Measurements from ENCODE around the gene SPACA9. TPM values are rescaled to one million over a fixed set of nuclear protein-coding genes. Genes with fewer than 3 reads are reported as not detected.

The SPACA9 gene
- total and polyA plus RNA-seq, 2 donors: 4.6 to 5.8 TPM

DNA sequence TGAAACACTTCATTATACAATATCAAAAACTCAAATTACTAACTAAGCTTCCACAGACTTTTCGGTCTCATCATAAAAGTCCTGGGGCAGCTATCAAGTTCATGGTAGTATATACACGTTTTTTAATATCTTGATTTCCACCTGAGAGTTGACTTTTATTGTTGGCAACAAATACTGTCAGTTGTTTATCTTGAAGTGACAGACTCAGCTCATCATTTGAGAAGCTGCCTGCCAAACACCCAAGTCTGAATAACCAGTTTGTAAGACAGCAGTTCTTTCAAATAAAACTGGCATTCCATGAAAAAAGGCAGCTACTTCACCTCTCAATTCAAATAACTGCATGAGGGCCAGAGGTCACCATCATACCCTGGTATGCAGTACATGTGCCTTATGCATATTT is 30.6 kb downstream of the SPACA9 start:
- H3K27me3 ChIP-seq (ENCODE audit: control insufficient read depth in 2 of 2, insufficient read depth in 1 of 2, low read length in 1 of 2): no peaks in the 10 kb centered on the region
- no peak overlapping the region for H3K4me3 ChIP-seq (ENCODE audit: low read length in 2 of 2)
- H3K36me3 ChIP-seq (ENCODE audit: control insufficient read depth in 2 of 2, insufficient read depth in 2 of 2, low read length in 1 of 2): peaks cover 41 to 45% of the 10 kb centered on the region in 2 donors
- WGBS: 98% methylated on average over 2 of the region's 2 CpGs
- no peaks in the 10 kb centered on the region for H3K9me3 ChIP-seq (ENCODE audit: control insufficient read depth in 2 of 2, insufficient read depth in 1 of 2, low read length in 1 of 2)
- H3K27ac ChIP-seq (ENCODE audit: low read depth in 1 of 2, low read length in 1 of 2): no peak overlapping the region
- DNase-seq (ENCODE audit: low read depth in 6 of 9, low spot score in 9 of 9): no peak
- peaks cover 3 to 12% of the 10 kb centered on the region in 2 donors for H3K4me1 ChIP-seq (ENCODE audit: control insufficient read depth in 2 of 2, insufficient read depth in 2 of 2, low read length in 2 of 2)

DNA sequence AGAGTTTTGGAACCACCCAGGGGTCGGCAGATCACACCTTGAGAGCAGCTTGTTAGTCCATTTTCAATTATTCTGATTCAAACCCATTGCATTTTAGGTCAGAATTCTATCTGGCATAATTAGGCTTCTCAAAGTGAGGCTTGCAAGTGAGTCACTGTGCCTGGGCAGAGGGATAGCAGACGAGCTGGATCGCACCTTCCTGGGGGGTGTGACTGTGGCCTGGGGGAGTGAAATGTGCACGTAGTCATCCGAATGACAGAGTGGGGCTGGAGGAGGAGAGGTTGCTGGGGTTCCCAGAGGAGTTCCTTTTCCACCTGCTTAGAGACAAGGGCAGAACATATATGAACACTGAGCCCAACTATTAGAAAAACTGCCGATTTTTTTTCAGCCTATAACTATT is 31.7 kb downstream of the SPACA9 start:
- no peak for DNase-seq (ENCODE audit: low read depth in 6 of 9, low spot score in 9 of 9)
- no peaks in the 10 kb centered on the region for H3K9me3 ChIP-seq (ENCODE audit: control insufficient read depth in 2 of 2, insufficient read depth in 1 of 2, low read length in 1 of 2)
- H3K27me3 ChIP-seq (ENCODE audit: control insufficient read depth in 2 of 2, insufficient read depth in 1 of 2, low read length in 1 of 2): no peaks in the 10 kb centered on the region
- 97% methylated on average over 6 of the region's 6 CpGs for WGBS
- no peak overlapping the region for H3K4me3 ChIP-seq (ENCODE audit: low read length in 2 of 2)
- H3K27ac ChIP-seq (ENCODE audit: low read depth in 1 of 2, low read length in 1 of 2): no peak overlapping the region
- H3K4me1 ChIP-seq (ENCODE audit: control insufficient read depth in 2 of 2, insufficient read depth in 2 of 2, low read length in 2 of 2): peaks cover 3 to 12% of the 10 kb centered on the region in 2 donors
- H3K36me3 ChIP-seq (ENCODE audit: control insufficient read depth in 2 of 2, insufficient read depth in 2 of 2, low read length in 1 of 2): peaks cover 40 to 44% of the 10 kb centered on the region in 2 donors

DNA sequence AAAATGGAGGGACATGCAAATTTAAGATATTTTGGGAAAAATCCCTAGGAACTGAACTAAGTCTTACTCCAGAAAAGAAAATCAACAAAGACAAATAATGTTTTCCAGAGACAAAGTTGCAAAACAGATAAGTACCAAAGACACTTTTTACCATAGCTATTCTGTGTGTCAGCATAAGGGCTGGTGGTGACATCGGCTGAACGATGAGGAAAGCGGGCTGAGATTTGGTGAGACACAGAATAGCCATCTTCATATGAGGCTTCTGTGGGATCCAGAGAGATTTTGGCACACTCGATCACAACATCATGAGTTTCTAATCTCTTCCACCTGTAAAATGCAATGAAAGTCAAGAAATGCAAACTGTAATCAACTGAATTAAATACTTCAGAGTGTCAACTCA is 33.4 kb downstream of the SPACA9 start:
- no peak overlapping the region for H3K4me3 ChIP-seq (ENCODE audit: low read length in 2 of 2)
- no peak overlapping the region for H3K27ac ChIP-seq (ENCODE audit: low read depth in 1 of 2, low read length in 1 of 2)
- no peaks in the 10 kb centered on the region for H3K27me3 ChIP-seq (ENCODE audit: control insufficient read depth in 2 of 2, insufficient read depth in 1 of 2, low read length in 1 of 2)
- peaks cover 3 to 6% of the 10 kb centered on the region in 2 donors for H3K4me1 ChIP-seq (ENCODE audit: control insufficient read depth in 2 of 2, insufficient read depth in 2 of 2, low read length in 2 of 2)
- DNase-seq (ENCODE audit: low read depth in 6 of 9, low spot score in 9 of 9): no peak
- no peaks in the 10 kb centered on the region for H3K9me3 ChIP-seq (ENCODE audit: control insufficient read depth in 2 of 2, insufficient read depth in 1 of 2, low read length in 1 of 2)
- H3K36me3 ChIP-seq (ENCODE audit: control insufficient read depth in 2 of 2, insufficient read depth in 2 of 2, low read length in 1 of 2): peaks cover 34 to 45% of the 10 kb centered on the region in 2 donors
- WGBS: 99% methylated on average over 4 of the region's 4 CpGs

DNA sequence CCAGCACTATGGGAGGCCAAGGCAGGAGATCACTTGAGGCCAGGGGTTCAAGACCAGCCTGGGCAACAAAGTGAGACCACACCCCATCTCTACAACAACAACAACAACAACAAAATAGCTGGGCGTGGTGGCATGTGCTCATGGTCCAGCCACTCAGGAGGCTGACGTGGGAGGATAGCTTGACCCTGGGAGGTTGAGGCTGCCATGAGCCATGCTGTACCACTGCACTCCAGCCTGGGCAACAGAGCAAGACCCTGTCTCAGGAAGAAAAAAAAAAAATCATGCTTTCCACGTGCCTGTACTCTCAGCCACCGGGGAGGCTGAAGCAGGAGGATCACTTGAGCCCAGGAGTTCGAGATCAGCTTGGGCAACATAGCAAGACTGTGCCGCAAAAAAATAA is 36.2 kb downstream of the SPACA9 start:
- peaks cover 30 to 66% of the 10 kb centered on the region in 2 donors for H3K36me3 ChIP-seq (ENCODE audit: control insufficient read depth in 2 of 2, insufficient read depth in 2 of 2, low read length in 1 of 2)
- WGBS: 98% methylated on average over 6 of the region's 6 CpGs

DNA sequence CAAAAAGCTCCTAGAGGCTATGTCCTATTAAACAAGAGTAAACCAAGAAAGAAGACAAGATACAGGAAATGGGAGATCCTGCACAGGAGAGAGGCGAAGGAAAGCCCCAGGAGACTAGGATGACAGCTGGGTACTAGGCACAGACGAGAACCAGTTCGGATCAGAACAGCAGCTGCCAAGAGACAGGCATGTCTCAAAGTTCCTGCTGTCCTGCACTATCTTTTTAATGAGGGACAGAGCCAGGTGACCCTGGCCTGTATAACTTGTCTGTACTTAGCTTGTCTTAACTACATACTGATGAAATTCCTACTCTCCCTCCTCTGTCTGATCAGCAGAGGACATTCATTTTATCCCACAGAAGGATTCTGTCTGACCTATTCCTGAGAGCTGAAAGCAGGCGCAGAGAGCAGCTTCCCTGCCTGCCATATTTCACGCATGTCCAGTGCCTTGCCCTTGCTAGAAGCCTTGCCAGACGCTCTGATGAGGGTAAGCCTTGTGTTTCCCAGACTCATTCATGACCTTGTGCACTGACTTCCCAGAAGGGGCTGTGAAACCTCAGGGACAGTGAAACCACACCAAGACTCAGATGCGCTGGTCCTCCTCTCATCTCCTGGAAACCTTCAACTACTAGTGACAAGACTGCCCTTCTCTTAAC is 41.0 kb downstream of the SPACA9 start:
- no peaks in the 10 kb centered on the region for H3K4me1 ChIP-seq (ENCODE audit: control insufficient read depth in 2 of 2, insufficient read depth in 2 of 2, low read length in 2 of 2)
- H3K36me3 ChIP-seq (ENCODE audit: control insufficient read depth in 2 of 2, insufficient read depth in 2 of 2, low read length in 1 of 2): peaks cover 41 to 71% of the 10 kb centered on the region in 2 donors
- H3K9me3 ChIP-seq (ENCODE audit: control insufficient read depth in 2 of 2, insufficient read depth in 1 of 2, low read length in 1 of 2): no peaks in the 10 kb centered on the region
- no peaks in the 10 kb centered on the region for H3K27me3 ChIP-seq (ENCODE audit: control insufficient read depth in 2 of 2, insufficient read depth in 1 of 2, low read length in 1 of 2)
- DNase-seq (ENCODE audit: low read depth in 6 of 9, low spot score in 9 of 9): no peak
- H3K27ac ChIP-seq (ENCODE audit: low read depth in 1 of 2, low read length in 1 of 2): no peak overlapping the region
- over 99% methylated on average over 7 of the region's 7 CpGs for WGBS
- no peak overlapping the region for H3K4me3 ChIP-seq (ENCODE audit: low read length in 2 of 2)

More for the DNA sequence above, 36.2 kb downstream of the SPACA9 start:
- Histone ChIP-seq H3K9me3 (ENCODE audit: control insufficient read depth in 2 of 2, insufficient read depth in 1 of 2, low read length in 1 of 2) (no peaks in the 10 kb centered on the region), H3K4me3 (ENCODE audit: low read length in 2 of 2) (no peak overlapping the region), H3K27me3 (ENCODE audit: control insufficient read depth in 2 of 2, insufficient read depth in 1 of 2, low read length in 1 of 2) (no peaks in the 10 kb centered on the region), H3K27ac (ENCODE audit: low read depth in 1 of 2, low read length in 1 of 2) (no peak overlapping the region), H3K4me1 (ENCODE audit: control insufficient read depth in 2 of 2, insufficient read depth in 2 of 2, low read length in 2 of 2) (no peaks in the 10 kb centered on the region)
- no peak for DNase-seq (ENCODE audit: low read depth in 6 of 9, low spot score in 9 of 9)

DNA sequence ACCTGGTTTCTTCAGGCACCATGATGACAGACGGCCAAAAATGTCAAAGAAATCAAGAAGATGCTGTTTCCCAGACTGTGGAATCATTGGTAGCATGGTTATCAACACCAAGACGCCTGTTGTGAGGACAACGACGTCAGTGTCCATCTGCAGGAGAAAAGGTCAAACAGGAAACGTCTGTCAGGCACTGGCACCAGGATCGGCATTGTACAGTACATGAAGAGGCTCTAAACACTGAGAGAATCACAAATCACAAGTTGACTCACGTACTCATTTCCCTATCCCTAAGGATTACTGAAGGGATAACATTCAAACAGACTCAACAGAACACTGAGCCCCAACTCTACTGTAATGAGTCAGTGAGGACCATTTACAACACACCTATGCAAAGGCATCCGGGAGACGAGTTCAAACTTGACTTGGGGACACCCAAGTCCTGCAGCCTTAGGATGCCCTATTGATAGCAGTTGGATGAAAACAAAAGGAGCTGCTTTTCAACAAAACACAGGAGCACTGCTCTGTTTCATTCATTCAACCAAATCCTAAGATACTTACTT is 44.7 kb downstream of the SPACA9 start:
- H3K9me3 ChIP-seq (ENCODE audit: control insufficient read depth in 2 of 2, insufficient read depth in 1 of 2, low read length in 1 of 2): no peaks in the 10 kb centered on the region
- peaks cover 52 to 78% of the 10 kb centered on the region in 2 donors for H3K36me3 ChIP-seq (ENCODE audit: control insufficient read depth in 2 of 2, insufficient read depth in 2 of 2, low read length in 1 of 2)
- no peaks in the 10 kb centered on the region for H3K27me3 ChIP-seq (ENCODE audit: control insufficient read depth in 2 of 2, insufficient read depth in 1 of 2, low read length in 1 of 2)
- WGBS: 98% methylated on average over 9 of the region's 9 CpGs
- H3K4me3 ChIP-seq (ENCODE audit: low read length in 2 of 2): no peak overlapping the region
- H3K27ac ChIP-seq (ENCODE audit: low read depth in 1 of 2, low read length in 1 of 2): no peak overlapping the region
- DNase-seq (ENCODE audit: low read depth in 6 of 9, low spot score in 9 of 9): no peak
- H3K4me1 ChIP-seq (ENCODE audit: control insufficient read depth in 2 of 2, insufficient read depth in 2 of 2, low read length in 2 of 2): no peaks in the 10 kb centered on the region

DNA sequence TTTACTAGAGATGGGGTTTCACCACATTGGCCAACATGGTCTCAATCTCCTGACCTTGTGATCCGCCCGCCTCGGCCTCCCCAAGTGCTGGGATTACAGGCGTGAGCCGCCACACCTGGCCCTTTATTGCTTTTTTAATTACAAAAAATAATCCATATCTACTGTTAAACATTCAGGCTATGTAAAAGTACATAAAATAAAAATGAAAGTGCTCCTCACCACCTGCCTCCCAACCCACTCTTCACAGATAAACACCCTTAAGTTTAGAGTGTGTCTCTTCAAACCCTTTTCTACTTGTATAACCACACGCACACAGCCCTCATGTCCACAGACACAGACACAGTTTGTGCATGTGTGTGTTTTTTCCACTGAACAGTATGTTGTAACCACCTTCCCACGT is 49.0 kb downstream of the SPACA9 start:
- H3K27ac ChIP-seq (ENCODE audit: low read depth in 1 of 2, low read length in 1 of 2): no peak overlapping the region
- H3K4me1 ChIP-seq (ENCODE audit: control insufficient read depth in 2 of 2, insufficient read depth in 2 of 2, low read length in 2 of 2): no peaks in the 10 kb centered on the region
- DNase-seq (ENCODE audit: low read depth in 6 of 9, low spot score in 9 of 9): no peak
- peaks cover 29 to 43% of the 10 kb centered on the region in 2 donors for H3K36me3 ChIP-seq (ENCODE audit: control insufficient read depth in 2 of 2, insufficient read depth in 2 of 2, low read length in 1 of 2)
- WGBS: 91% methylated on average over 7 of the region's 7 CpGs
- no peaks in the 10 kb centered on the region for H3K27me3 ChIP-seq (ENCODE audit: control insufficient read depth in 2 of 2, insufficient read depth in 1 of 2, low read length in 1 of 2)
- H3K4me3 ChIP-seq (ENCODE audit: low read length in 2 of 2): no peak overlapping the region
- H3K9me3 ChIP-seq (ENCODE audit: control insufficient read depth in 2 of 2, insufficient read depth in 1 of 2, low read length in 1 of 2): no peaks in the 10 kb centered on the region

DNA sequence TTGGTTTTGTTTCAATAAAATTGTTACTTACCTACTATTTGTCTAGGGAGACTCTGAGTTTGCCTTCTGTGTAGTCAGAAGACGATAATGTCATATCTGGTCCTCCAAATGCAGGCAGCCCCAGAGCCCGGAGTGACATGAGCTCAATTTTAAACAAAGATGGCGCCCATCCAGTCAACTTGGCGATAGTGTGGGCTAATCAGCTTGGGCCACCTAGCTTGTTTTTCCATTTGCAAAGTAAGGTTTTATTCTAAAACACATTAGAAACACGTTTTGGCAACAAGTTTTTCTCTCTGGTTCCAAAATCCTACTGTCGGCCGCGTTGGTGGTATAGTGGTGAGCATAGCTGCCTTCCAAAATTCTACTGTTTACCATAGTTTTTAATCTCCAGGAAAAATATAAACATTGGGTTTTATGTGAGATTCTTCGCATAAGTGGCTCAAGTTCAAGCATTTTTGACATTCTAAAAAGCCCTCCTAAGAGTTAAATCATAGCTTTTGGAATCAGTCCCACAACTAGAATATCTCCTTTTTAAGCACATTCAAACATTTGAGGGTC is 52.6 kb downstream of the SPACA9 start:
- Histone ChIP-seq H3K27ac (ENCODE audit: low read depth in 1 of 2, low read length in 1 of 2) (no peak overlapping the region), H3K36me3 (ENCODE audit: control insufficient read depth in 2 of 2, insufficient read depth in 2 of 2, low read length in 1 of 2) (peaks cover 13 to 23% of the 10 kb centered on the region in 2 donors), H3K4me3 (ENCODE audit: low read length in 2 of 2) (no peak overlapping the region), H3K9me3 (ENCODE audit: control insufficient read depth in 2 of 2, insufficient read depth in 1 of 2, low read length in 1 of 2) (no peaks in the 10 kb centered on the region), H3K27me3 (ENCODE audit: control insufficient read depth in 2 of 2, insufficient read depth in 1 of 2, low read length in 1 of 2) (no peaks in the 10 kb centered on the region), H3K4me1 (ENCODE audit: control insufficient read depth in 2 of 2, insufficient read depth in 2 of 2, low read length in 2 of 2) (no peaks in the 10 kb centered on the region)
- DNase-seq (ENCODE audit: low read depth in 6 of 9, low spot score in 9 of 9): no peak
- 98% methylated on average over 9 of the region's 9 CpGs for WGBS

DNA sequence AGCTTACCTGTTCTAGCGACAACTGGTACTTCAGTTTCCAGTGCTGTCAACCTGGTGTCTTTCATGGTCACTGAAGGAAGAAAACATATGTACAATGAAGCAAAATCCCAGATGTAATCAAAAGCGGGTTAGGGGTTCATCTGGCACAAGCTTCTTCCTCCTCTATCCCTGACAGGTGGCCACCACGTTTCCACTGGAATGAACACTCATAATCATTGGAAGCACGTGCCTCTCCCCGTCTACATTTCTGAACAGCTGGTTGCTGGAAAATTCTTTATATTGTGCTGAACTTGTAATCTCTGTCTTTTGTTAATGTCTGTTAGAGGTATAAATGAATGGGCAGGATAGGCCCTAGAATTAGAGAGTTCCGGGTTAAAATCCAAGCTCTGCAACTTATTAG is 56.3 kb downstream of the SPACA9 start:
- no peak for DNase-seq (ENCODE audit: low read depth in 6 of 9, low spot score in 9 of 9)
- 98% methylated on average over 6 of the region's 6 CpGs for WGBS
- Histone ChIP-seq H3K27ac (ENCODE audit: low read depth in 1 of 2, low read length in 1 of 2) (no peak overlapping the region), H3K4me1 (ENCODE audit: control insufficient read depth in 2 of 2, insufficient read depth in 2 of 2, low read length in 2 of 2) (no peaks in the 10 kb centered on the region), H3K4me3 (ENCODE audit: low read length in 2 of 2) (no peak overlapping the region), H3K36me3 (ENCODE audit: control insufficient read depth in 2 of 2, insufficient read depth in 2 of 2, low read length in 1 of 2) (peaks cover 0 to 3% of the 10 kb centered on the region in 2 donors), H3K9me3 (ENCODE audit: control insufficient read depth in 2 of 2, insufficient read depth in 1 of 2, low read length in 1 of 2) (no peaks in the 10 kb centered on the region), H3K27me3 (ENCODE audit: control insufficient read depth in 2 of 2, insufficient read depth in 1 of 2, low read length in 1 of 2) (no peaks in the 10 kb centered on the region)
